Measurements from ENCODE around the gene RNF41.
A peak's percentile ranks its signal among the peaks of the same experiment; 100 is the strongest.

- TF ChIP-seq CTCF (IDR thresholded peaks at IDR 0.05) (peak; percentile 77 to 89 (median 86)), POLR2AphosphoS5 (IDR thresholded peaks at IDR 0.05) (peak in 1 of 2 donors; percentile 33), POLR2A (IDR thresholded peaks at IDR 0.05; ENCODE audit: low read depth) (no peak)
These were observed 36.5 kb upstream of the RNF41 start, which contains the start of gene ANKRD52 for GRCh38 chr12:56258068-56258819.
